ENCODE data around the gene ZDHHC19.

Gene ZDHHC19

GRCh38 chr3:196203846-196204245 is 7.4 kb downstream of the ZDHHC19 start:
- no peak overlapping the region for H3K4me3 ChIP-seq (ENCODE audit: low read depth, low read length)
- in situ Hi-C loops (cut with HindIII; ENCODE audit: low sequenced_read_pairs), result no loop called here
- TF ChIP-seq CTCF (IDR thresholded peaks at IDR 0.05; ENCODE audit: low read depth, low read length), result no peak
- DNase-seq (ENCODE audit: low read depth, low spot score), result no peak

DNA sequence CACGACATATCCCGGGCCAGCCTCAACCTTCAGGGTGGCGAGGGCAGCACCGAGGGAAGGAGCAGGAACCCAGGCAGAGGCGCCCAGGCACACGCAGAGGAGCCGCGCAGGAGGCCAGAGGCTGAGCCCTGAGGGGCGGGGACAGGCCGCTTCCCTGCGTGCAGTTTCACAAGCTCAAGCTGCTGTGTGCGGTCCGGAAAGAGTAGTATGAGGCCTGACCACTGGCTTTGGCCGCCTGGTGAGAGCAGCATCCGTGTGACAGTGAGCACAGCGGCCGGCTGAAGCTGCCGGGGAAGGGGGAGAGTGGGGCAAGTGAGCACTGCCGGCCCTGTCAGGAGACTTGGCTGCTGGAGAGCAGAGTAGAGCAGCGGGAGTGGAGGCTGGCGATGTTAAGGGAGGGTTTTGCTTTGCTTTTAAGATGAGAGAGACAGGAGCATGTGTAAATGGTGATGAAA is 8.7 kb downstream of the ZDHHC19 start:
- in situ Hi-C loops (cut with HindIII; ENCODE audit: low sequenced_read_pairs), result no loop called here
- peak; percentile 62 for DNase-seq (ENCODE audit: low read depth, low spot score)
- TF ChIP-seq CTCF (IDR thresholded peaks at IDR 0.05; ENCODE audit: low read depth, low read length), result no peak
- H3K4me3 ChIP-seq (ENCODE audit: low read depth, low read length), result no peak overlapping the region

- in situ Hi-C loops (cut with HindIII; ENCODE audit: low sequenced_read_pairs), result no loop called here
- DNase-seq (ENCODE audit: low read depth, low spot score), result no peak
- no peak overlapping the region for H3K4me3 ChIP-seq (ENCODE audit: low read depth, low read length)
- peak; percentile 20 for TF ChIP-seq CTCF (IDR thresholded peaks at IDR 0.05; ENCODE audit: low read depth, low read length)
Measured at GRCh38 chr3:196198771-196199753, 12.1 kb downstream of the ZDHHC19 start.

DNA sequence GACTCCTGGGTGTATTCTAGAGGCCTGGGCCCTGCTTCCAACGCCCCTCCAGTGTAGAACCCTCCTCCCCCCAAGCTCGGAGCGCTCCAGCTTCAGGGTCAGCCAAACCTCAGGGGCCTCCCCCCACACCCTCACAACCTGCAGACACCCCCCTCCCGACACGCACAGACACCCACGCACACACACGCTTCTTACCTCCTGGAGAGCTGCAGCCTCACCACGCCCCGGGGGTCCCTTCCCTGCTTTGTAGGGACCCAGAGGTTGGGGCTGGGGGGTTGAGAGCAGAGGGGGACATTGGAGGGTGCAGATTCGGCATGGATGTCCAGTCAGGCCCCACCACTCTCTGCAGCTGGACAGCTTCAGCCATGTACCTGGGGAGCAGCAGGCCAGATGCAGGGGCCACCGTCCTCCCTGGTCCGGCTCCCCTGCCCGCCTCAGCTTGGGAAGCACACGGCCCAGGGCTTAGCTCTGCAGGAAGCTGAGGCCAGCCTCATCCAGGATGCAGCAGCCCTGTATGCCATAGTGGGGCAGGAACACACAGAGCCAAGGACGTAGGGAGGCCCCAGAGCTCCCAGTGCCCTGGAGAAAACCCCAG is 13.0 kb downstream of the ZDHHC19 start:
- no peak for DNase-seq (ENCODE audit: low read depth, low spot score)
- in situ Hi-C loops (cut with HindIII; ENCODE audit: low sequenced_read_pairs), result no loop called here
- no peak for TF ChIP-seq CTCF (IDR thresholded peaks at IDR 0.05; ENCODE audit: low read depth, low read length)
- no peak overlapping the region for H3K4me3 ChIP-seq (ENCODE audit: low read depth, low read length)

DNA sequence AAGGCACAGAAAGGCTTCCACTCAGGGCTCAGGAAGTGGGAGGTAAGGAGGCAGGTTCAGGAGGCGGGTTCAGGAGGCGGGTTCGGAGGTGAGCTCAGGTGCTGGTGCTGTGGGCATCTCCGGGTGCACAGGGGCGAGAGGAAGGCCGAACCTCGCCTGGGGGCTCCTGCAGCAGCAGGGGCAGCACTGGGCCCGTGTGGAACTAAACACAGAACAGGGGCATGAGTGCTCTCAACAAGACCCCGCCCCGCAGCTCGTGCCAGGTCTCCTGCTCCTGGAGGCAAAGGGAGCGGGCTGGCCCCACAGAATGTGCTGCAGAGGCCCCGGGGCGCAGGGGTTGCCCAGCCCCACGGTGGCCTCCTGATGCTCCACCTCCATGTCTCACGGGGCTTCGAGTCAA is 13.7 kb downstream of the ZDHHC19 start:
- DNase-seq (ENCODE audit: low read depth, low spot score), result no peak
- in situ Hi-C loops (cut with HindIII; ENCODE audit: low sequenced_read_pairs), result no loop called here
- no peak for TF ChIP-seq CTCF (IDR thresholded peaks at IDR 0.05; ENCODE audit: low read depth, low read length)
- no peak overlapping the region for H3K4me3 ChIP-seq (ENCODE audit: low read depth, low read length)

DNA sequence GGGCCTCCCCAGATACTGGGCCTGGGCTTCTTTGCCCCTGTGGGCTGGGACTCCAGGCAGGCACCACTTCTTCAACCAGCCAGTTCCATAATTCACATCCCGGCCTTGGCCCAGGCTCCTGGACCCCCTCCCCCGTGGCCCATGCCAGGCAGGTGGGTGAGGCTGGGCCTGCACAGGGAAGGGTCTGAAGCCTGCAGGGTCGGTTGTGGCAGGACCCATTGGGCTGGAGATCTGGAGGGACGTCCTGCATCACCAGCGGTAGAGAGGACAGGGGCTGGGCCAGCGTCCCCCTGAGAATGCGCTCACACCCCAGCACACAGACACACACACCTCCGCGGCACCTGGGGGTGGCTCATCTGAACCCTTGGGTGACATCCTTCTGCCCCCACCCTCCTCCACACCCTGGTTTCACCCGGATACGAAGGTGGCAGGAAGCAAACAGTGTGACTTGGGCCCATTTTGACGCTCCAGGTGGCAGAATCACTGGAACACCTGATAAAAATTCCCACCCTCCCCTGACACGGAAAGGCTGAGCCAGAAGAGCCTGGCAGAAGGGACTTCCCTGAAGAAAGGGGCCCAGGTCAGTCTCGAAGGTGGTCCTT is 15.4 kb downstream of the ZDHHC19 start:
- no peak for TF ChIP-seq CTCF (IDR thresholded peaks at IDR 0.05; ENCODE audit: low read depth, low read length)
- H3K4me3 ChIP-seq (ENCODE audit: low read depth, low read length), result no peak overlapping the region
- in situ Hi-C loops (cut with HindIII; ENCODE audit: low sequenced_read_pairs), result no loop called here
- no peak for DNase-seq (ENCODE audit: low read depth, low spot score)

Measured in astrocyte of the spinal cord (primary cell).